Activated CD4-positive, alpha-beta T cell treated with anti-CD3 and anti-CD28 coated beads for 36 hours (primary cell): ENCODE data around the gene RAET1G. TPM values are rescaled to one million over a fixed set of nuclear protein-coding genes. Genes with fewer than 3 reads are reported as not detected.
A peak's percentile ranks its signal among the peaks of the same experiment; 100 is the strongest.

Experiments used
- ATAC-seq: fragments of 200-7000 bp; cut with Tn5 transposase; one replicate; pipeline ENCODE4 v1.10.0; 2021; ENCODE audit warnings: mild to moderate bottlenecking, moderate library complexity
- CTCF ChIA-PET: fragments of 350-600 bp; sonication (Branson Sonifier 250); formaldehyde crosslinking; loops from one replicate; lab custom pipeline; 2021; ENCODE audit warnings: antibody characterized with exemption; lab: Charles Lee
- POLR2A ChIA-PET: fragments of 350-600 bp; sonication (Branson Sonifier 250); formaldehyde crosslinking; loops from one replicate; lab custom pipeline; 2021; ENCODE audit warnings: antibody characterized with exemption, inconsistent platforms; lab: Charles Lee
- DNase-seq: peaks from one replicate; pipeline ENCODE4 v3.0.0-alpha.2; 2020
- H3K27ac Mint-ChIP-seq: one replicate; pipeline ENCODE4 v1.8.0; 2021; ENCODE audit warnings: mixed read lengths
- H3K27me3 Mint-ChIP-seq: one replicate; pipeline ENCODE4 v1.8.0; 2021; ENCODE audit warnings: mixed read lengths
- H3K36me3 Mint-ChIP-seq: one replicate; pipeline ENCODE4 v1.8.0; 2021; ENCODE audit warnings: low read depth, mixed read lengths
- H3K4me1 Mint-ChIP-seq: one replicate; pipeline ENCODE4 v1.8.0; 2021; ENCODE audit warnings: mixed read lengths
- H3K4me3 Mint-ChIP-seq: one replicate; pipeline ENCODE4 v1.8.0; 2021; ENCODE audit warnings: mild to moderate bottlenecking, moderate library complexity, mixed read lengths
- H3K9me3 Mint-ChIP-seq: one replicate; pipeline ENCODE4 v1.8.0; 2021; ENCODE audit warnings: low read depth, mixed read lengths
- intact Hi-C, 2 experiments: fragments of 100-400 bp; cut with DNase I in 1 of 2; cut with micrococcal nuclease in 1 of 2; formaldehyde crosslinking; loops; one replicate each; pipeline versions ENCODE4 v1.14.2 to v1.15.1; 2022 to 2024; cut with DNase I, micrococcal nuclease
- total RNA-seq, 2 experiments: library from RNA; stranded (reverse); gene quantifications; one replicate each; pipeline ENCODE4 v1.2.3, GENCODE V29; 2021

The RAET1G gene
- total RNA-seq, 2 experiments from 2014 or later: not detected

DNA sequence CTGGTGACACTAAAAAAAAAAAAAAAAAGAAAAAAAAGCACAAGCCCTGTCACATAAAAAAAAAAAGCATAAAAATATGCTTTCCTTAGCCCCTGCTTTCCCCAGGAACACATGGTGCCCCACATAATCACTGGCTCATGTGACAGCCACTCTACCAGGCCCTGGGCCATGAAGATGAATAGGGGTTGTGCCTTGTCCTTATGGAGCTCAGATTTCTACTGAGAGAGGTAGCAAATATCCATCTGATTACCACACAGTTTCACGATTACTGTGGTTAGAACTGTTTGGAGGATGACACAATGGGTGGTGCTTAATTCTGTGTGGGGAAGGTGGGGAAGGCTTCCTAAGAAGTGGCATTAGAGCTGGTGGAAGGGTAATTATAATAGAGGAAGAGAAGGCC, 34.3 kb downstream of the RAET1G start:
- ATAC-seq (no peak), DNase-seq (no peak)
- no peaks in the 10 kb centered on the region for H3K36me3 Mint-ChIP-seq
- no peaks in the 10 kb centered on the region for H3K9me3 Mint-ChIP-seq
- CTCF ChIA-PET: no interaction called here
- intact Hi-C loops: no loop called here
- H3K27ac Mint-ChIP-seq: no peak overlapping the region
- H3K27me3 Mint-ChIP-seq: peaks cover 2% of the 10 kb centered on the region
- POLR2A ChIA-PET: no interaction called here
- H3K4me3 Mint-ChIP-seq: no peak overlapping the region
- H3K4me1 Mint-ChIP-seq: no peaks in the 10 kb centered on the region

GRCh38 chr6:149888093-149888492, 34.8 kb downstream of the RAET1G start:
- intact Hi-C loops: no loop called here
- H3K27ac Mint-ChIP-seq: no peak overlapping the region
- ATAC-seq (no peak), DNase-seq (no peak)
- H3K4me3 Mint-ChIP-seq: no peak overlapping the region
- POLR2A ChIA-PET: no interaction called here
- H3K27me3 Mint-ChIP-seq: peaks cover 2% of the 10 kb centered on the region
- CTCF ChIA-PET: no interaction called here
- H3K4me1 Mint-ChIP-seq: no peaks in the 10 kb centered on the region
- no peaks in the 10 kb centered on the region for H3K36me3 Mint-ChIP-seq
- no peaks in the 10 kb centered on the region for H3K9me3 Mint-ChIP-seq

GRCh38 chr6:149887343-149887742, 35.6 kb downstream of the RAET1G start:
- POLR2A ChIA-PET: interaction anchor here (0.7 kb wide), 1 partner anchor 27 kb away, joined by 3 read pairs; no protein-coding TSS in a partner anchor

DNA sequence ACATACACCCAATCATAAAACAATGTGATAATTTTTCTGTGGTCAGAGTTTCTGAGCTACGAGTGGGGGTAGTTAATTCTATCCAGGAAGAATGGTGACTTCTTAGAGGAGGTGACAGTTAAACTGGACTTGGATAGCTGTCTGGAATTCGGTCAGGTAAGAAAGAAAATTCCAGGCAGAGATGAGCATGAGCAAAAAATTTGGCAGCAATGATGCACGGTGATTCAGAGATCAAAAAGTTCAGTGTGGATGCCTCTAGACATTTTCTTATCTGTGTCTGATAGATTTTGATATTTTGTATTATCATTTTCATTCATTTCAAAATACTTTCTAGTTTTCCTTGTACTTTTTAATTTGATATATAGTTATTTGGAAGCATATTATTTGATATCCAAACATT, 37.0 kb downstream of the RAET1G start:
- Mint-ChIP-seq H3K4me1 (no peaks in the 10 kb centered on the region), H3K9me3 (no peaks in the 10 kb centered on the region), H3K27me3 (peaks cover 5% of the 10 kb centered on the region), H3K4me3 (no peak overlapping the region), H3K27ac (no peak overlapping the region), H3K36me3 (no peaks in the 10 kb centered on the region)
- ChIA-PET CTCF (interaction anchor here (0.8 to 1.4 kb wide), 2 partner anchors 12 to 51 kb away, joined by 3 to 4 read pairs; no protein-coding TSS in a partner anchor), POLR2A (interaction anchor here (0.6 to 1.0 kb wide), 2 partner anchors 20 to 748 kb away, joined by 3 to 4 read pairs; no protein-coding TSS in a partner anchor)
- intact Hi-C loops: no loop called here
- DNase-seq (no peak), ATAC-seq (no peak)

More at GRCh38 chr6:149887343-149887742, 35.6 kb downstream of the RAET1G start:
- Mint-ChIP-seq H3K27ac (no peak overlapping the region), H3K9me3 (no peaks in the 10 kb centered on the region), H3K4me1 (no peaks in the 10 kb centered on the region), H3K27me3 (peaks cover 2% of the 10 kb centered on the region), H3K4me3 (no peak overlapping the region), H3K36me3 (no peaks in the 10 kb centered on the region)
- ATAC-seq (peak; percentile 26), DNase-seq (no peak)
- CTCF ChIA-PET: no interaction called here
- intact Hi-C loops: no loop called here

DNA sequence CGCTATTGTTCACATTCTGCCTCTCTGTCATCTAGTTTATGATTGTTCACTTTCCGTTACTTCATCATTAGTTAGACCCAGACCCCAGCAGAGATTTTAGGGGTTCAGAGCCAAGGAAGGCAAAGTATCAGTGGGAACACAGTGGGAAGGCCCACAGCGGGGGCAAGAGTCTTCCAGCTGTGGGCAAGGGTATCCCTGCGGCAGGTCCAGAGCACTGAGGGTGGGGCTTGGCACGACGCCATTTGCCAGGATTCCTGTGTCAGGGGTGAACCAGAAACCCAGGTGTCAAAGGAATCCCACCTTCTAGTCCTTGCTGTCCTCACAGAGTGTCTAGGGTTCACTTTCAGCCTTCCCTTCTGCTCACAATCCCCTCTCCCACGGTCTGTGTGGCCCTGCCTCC, 38.3 kb downstream of the RAET1G start:
- H3K4me3 Mint-ChIP-seq: no peak overlapping the region
- DNase-seq (no peak), ATAC-seq (no peak)
- ChIA-PET CTCF (interaction anchor here (0.7 to 1.4 kb wide), 2 partner anchors 49 to 1314 kb away, joined by 3 to 4 read pairs; no protein-coding TSS in a partner anchor), POLR2A (no interaction called here)
- peaks cover 8% of the 10 kb centered on the region for H3K27me3 Mint-ChIP-seq
- H3K36me3 Mint-ChIP-seq: no peaks in the 10 kb centered on the region
- no peak overlapping the region for H3K27ac Mint-ChIP-seq
- H3K4me1 Mint-ChIP-seq: no peaks in the 10 kb centered on the region
- H3K9me3 Mint-ChIP-seq: no peaks in the 10 kb centered on the region
- intact Hi-C loops: no loop called here

DNA sequence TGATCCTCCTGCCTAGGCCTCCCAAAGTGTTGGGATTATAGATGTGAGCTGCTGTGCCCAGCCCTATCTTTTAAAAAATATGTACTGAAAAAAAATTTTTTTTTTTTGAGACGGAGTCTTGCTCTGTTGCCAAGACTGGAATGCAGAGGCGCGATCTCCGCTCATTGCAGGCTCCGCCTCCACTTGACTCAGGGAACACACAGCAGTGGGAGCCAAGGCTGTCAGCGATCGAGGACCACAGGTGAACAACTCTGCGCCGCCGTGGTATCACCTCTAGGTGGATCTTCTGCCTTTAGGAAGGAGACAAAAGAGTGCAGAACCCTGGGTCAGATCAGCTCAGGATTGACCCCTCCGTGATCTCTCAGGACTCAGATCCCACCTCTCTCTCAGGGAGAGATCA, 38.7 kb downstream of the RAET1G start:
- H3K4me1 Mint-ChIP-seq: no peaks in the 10 kb centered on the region
- H3K27me3 Mint-ChIP-seq: peaks cover 9% of the 10 kb centered on the region
- intact Hi-C loops: no loop called here
- no peak overlapping the region for H3K4me3 Mint-ChIP-seq
- H3K9me3 Mint-ChIP-seq: no peaks in the 10 kb centered on the region
- DNase-seq: no peak
- POLR2A ChIA-PET: no interaction called here
- no peak overlapping the region for H3K27ac Mint-ChIP-seq
- CTCF ChIA-PET: interaction anchor here (0.6 kb wide), 1 partner anchor 258 kb away, joined by 3 read pairs; no protein-coding TSS in a partner anchor
- H3K36me3 Mint-ChIP-seq: no peaks in the 10 kb centered on the region
- no peak for ATAC-seq

- POLR2A ChIA-PET: no interaction called here
Observed at GRCh38 chr6:149881860-149882259, 41.1 kb downstream of the RAET1G start.

GRCh38 chr6:149881066-149881766, 41.7 kb downstream of the RAET1G start:
- ChIA-PET CTCF (interaction anchor here (0.6 kb wide), 1 partner anchor 10 kb away, joined by 3 read pairs; no protein-coding TSS in a partner anchor), POLR2A (no interaction called here)
- no peaks in the 10 kb centered on the region for H3K36me3 Mint-ChIP-seq
- DNase-seq (no peak), ATAC-seq (no peak)
- H3K4me1 Mint-ChIP-seq: no peaks in the 10 kb centered on the region
- no peak overlapping the region for H3K27ac Mint-ChIP-seq
- no peaks in the 10 kb centered on the region for H3K9me3 Mint-ChIP-seq
- intact Hi-C loops: no loop called here
- H3K4me3 Mint-ChIP-seq: no peak overlapping the region
- peaks cover 28% of the 10 kb centered on the region for H3K27me3 Mint-ChIP-seq

More at GRCh38 chr6:149881860-149882259, 41.1 kb downstream of the RAET1G start:
- CTCF ChIA-PET: interaction anchor here (0.6 kb wide), 1 partner anchor 11 kb away, joined by 3 read pairs; no protein-coding TSS in a partner anchor
- peaks cover 24% of the 10 kb centered on the region for H3K27me3 Mint-ChIP-seq
- no peaks in the 10 kb centered on the region for H3K36me3 Mint-ChIP-seq
- no peak for DNase-seq
- H3K4me1 Mint-ChIP-seq: no peaks in the 10 kb centered on the region
- H3K4me3 Mint-ChIP-seq: no peak overlapping the region
- intact Hi-C loops: no loop called here
- ATAC-seq: no peak
- H3K27ac Mint-ChIP-seq: no peak overlapping the region
- no peaks in the 10 kb centered on the region for H3K9me3 Mint-ChIP-seq

DNA sequence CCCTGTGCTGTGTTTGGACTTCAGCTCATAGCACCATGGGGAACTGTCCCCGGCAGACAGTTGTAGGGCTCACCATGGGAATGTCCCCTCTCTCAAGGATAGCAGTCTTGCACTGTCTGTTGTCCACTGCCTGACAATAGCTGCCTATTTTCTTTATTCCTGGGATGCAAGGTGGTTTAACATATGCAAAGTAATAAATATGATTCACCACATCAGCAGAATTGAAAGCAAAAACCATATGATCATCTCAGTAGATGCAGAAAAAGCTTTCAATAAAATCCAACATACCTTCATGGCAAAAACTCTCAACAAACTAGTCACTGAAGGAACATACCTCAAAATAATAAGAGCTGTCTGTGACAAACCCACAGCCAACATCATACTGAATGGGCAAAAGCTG, 45.3 kb downstream of the RAET1G start:
- Mint-ChIP-seq H3K27ac (no peak overlapping the region), H3K36me3 (no peaks in the 10 kb centered on the region), H3K4me1 (no peaks in the 10 kb centered on the region), H3K27me3 (peaks cover 36% of the 10 kb centered on the region), H3K4me3 (no peak overlapping the region), H3K9me3 (no peaks in the 10 kb centered on the region)
- intact Hi-C loops: no loop called here
- no peak for ATAC-seq
- POLR2A ChIA-PET: interaction anchor here (0.7 kb wide), 1 partner anchor 159 kb away, joined by 4 read pairs; no protein-coding TSS in a partner anchor
- no peak for DNase-seq
- CTCF ChIA-PET: no interaction called here

GRCh38 chr6:149876241-149876933, 46.5 kb downstream of the RAET1G start:
- Mint-ChIP-seq H3K36me3 (no peaks in the 10 kb centered on the region), H3K4me1 (no peaks in the 10 kb centered on the region), H3K4me3 (no peak overlapping the region)

DNA sequence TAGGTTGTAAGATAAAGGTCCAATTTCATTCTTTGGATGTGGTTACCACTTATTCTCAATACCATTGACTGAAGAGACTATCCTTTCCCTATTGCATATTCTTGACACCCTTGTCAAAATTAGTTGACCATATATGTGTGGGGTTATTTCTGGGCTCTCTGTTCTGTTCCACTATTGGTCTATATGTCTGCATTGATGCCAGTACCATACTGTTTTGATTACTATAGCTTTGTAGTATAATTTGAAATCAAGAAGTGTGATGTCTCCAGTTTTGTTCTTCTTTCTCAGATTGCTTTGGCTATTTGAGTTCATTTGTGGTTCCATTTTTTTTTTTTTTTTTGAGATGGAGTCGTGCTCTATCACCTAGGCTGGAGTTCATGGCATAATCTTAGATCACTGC, 50.7 kb downstream of the RAET1G start:
- peaks cover 18% of the 10 kb centered on the region for H3K27me3 Mint-ChIP-seq
- intact Hi-C loops: no loop called here
- H3K4me3 Mint-ChIP-seq: no peak overlapping the region
- CTCF ChIA-PET: no interaction called here
- no peaks in the 10 kb centered on the region for H3K4me1 Mint-ChIP-seq
- no peaks in the 10 kb centered on the region for H3K36me3 Mint-ChIP-seq
- ATAC-seq: no peak
- no peak overlapping the region for H3K27ac Mint-ChIP-seq
- no peaks in the 10 kb centered on the region for H3K9me3 Mint-ChIP-seq
- DNase-seq: no peak
- POLR2A ChIA-PET: no interaction called here

More at GRCh38 chr6:149876241-149876933, 46.5 kb downstream of the RAET1G start:
- POLR2A ChIA-PET: no interaction called here
- CTCF ChIA-PET: no interaction called here
- ATAC-seq: no peak
- H3K27ac Mint-ChIP-seq: no peak overlapping the region
- no peaks in the 10 kb centered on the region for H3K9me3 Mint-ChIP-seq
- peaks cover 34% of the 10 kb centered on the region for H3K27me3 Mint-ChIP-seq
- DNase-seq: no peak
- intact Hi-C loops: no loop called here
